ENCODE measurements around the gene NEK6.

NEK6 gene

DNA sequence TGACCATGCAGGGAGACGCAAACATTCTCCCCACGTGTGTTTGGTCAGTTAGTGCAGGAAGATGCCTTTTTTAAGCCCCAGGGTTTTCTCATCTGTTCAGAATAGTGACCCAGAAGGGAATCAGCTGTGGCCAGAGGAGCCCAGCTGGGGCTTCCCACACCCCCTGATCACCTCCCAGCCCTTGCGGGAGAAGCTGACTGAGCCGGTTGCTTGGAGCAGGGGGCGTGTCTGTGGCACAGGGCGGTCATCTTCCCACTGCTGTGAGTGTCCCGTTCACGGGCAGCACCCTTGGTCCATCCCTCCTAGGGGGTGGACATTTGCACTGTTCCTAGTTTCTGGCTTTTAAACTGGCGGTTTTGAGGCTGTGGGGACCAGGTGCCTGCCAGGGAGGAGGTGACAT lies 69.7 kb downstream of the NEK6 start:
- no peak for DNase-seq

DNA sequence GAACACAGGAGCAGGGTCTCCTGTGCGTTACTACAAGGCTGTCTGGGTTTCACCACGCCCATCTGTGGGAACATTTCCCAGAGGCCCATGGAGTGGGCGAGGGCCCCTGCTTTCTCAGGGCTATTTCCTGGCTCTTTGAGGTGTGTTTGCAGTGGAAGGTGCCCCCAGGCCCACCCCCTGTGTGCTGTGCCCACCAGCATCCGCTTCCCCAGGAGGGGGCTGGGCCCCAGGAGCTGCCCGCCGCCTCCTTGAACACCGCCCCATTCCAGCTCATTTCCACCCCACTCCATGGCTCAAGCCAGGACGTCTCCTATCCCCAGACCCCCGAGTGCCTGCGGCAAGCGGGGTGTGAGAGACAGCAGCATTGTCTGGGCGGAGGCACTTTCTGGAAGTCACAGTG lies 70.5 kb downstream of the NEK6 start:
- no peak for DNase-seq

DNA sequence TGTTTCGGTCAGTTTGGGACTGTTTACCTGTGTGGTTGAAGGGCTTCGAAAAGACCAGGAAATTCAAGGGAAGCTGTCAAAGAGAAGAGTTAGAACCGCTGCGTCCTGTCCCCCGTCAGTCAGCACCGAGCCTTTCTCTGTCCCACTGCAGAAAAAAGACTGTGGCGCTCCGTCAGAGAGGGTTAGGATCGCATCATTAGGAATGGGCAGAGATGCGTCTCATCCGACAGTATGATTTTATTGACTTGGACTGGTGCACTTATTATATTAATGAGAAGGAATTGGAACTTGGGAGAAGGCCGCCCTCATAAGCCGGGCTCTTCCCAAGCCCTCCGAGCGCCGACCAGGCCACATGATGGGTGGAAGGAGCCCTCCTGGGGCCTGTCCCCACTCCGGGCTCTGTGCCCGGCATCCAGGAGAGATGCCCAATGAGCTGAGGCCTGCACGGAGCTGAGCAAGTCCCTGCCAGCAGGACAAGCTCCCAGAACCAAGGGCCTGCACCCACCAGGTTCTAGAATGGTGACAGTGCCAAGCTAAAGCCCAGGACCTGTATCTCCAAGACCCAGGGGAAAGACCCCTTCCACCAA lies 71.5 kb downstream of the NEK6 start:
- DNase-seq = no peak

DNA sequence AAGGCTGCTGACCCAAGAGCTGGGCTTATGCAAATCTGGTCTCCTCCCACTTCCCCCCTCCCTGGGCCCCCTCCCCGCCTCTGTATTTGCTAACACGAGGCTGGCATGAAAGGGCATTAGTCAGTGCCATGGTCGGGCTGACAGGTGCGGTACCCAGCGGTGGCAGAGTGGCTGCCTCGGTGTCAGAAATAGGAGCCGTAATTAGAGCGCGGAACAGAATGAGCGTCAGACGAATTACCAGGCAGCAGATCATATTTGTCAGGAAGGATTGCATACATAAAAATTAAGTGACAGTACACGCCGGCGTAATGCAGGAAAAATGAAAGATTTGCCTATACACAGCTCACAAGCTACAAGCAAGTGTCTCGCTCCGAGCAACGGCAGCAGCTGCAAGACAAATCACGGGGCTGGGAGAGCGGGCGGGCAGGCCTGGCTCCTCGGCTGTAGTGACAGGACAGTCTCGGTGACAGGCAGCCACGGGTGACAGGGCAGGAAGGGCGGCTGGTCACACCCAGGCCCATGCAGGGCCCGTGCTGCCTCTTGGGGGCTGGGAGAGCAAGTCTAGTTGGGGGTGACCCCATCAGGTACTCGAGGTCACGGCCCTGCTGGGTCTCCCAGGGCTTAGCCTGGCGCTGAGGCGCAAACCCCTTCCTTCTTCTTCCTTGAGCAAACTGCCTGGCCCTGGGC lies 72.4 kb downstream of the NEK6 start:
- DNase-seq = no peak

DNA sequence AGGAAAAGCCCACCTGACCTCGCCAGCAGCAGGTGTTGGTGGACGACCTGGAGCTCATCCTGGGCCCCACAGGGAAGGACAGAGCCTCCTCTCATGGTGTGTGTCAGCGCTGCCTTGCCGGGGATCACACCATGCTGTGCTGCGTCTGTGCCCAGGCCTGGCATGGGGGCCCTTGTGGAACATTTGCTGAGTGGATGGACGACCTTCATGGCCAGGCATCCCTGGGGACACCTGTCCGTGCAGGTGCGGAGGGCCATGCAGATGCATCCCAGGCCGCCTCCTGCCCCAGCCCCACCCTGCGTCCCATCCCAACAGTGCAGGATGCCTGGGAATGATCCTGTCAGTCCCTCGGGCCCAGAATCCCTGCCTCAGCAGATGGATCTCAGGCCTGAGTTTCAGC lies 73.8 kb downstream of the NEK6 start:
- no peak for DNase-seq

DNA sequence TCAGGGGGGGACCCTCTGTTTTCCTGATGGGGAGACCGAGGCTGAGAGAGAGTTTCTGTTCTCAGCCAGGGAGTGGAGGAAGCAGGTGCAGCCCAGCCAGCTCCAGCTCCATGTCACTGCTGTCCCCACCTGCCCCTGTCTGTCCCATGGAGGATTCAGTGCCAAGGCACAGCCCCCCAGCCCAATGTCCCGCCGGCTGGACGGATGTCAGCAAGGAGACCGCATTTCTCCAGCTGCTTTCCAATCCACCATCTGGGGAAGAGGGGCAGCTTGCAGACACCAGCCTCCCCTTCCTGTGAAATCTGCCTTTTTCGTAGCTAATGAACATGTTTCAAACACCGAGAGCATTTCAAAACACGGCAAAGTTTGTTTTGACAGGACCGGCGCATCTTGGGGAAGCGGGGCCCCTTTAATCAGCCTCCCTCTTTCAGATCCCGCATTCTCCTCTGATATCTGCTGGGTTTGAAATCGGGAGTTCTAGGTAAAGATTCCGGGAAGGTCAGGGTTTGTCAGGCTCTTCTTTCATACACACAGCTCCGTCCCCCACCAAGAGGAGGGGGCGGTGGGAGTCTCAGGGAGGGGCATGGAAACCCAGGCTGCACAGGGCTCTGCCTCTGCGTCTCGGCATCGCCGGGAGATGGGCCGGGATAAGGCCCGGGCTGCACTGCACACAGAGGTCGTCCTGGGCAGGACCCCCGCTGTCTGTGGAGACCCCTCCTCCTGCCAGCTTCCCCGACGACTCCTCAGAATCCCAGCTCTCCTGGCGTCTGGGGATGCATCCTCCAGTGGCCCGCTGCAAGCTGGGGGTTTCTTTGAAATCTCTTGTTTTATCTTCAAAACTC lies 74.8 kb downstream of the NEK6 start:
- no peak for DNase-seq

DNA sequence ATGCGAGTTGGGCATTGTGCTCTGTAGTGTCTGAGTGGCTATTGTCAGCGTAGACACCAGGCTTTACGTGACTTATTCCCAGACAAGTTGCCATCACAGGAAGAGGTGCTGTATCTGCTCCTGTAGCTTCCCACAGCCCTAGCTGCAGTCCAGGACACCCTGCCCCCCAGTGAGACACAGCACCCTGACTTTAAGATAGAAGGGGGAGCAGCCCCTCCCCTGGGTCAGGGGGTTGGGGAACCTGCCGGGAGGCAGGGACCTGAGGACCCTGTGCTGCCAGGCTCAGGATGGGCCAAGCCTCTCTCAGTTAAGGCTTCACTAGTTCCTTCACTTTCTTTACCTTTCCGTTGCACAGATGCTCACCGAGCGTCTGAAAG lies 75.4 kb downstream of the NEK6 start:
- no peak for DNase-seq

DNA sequence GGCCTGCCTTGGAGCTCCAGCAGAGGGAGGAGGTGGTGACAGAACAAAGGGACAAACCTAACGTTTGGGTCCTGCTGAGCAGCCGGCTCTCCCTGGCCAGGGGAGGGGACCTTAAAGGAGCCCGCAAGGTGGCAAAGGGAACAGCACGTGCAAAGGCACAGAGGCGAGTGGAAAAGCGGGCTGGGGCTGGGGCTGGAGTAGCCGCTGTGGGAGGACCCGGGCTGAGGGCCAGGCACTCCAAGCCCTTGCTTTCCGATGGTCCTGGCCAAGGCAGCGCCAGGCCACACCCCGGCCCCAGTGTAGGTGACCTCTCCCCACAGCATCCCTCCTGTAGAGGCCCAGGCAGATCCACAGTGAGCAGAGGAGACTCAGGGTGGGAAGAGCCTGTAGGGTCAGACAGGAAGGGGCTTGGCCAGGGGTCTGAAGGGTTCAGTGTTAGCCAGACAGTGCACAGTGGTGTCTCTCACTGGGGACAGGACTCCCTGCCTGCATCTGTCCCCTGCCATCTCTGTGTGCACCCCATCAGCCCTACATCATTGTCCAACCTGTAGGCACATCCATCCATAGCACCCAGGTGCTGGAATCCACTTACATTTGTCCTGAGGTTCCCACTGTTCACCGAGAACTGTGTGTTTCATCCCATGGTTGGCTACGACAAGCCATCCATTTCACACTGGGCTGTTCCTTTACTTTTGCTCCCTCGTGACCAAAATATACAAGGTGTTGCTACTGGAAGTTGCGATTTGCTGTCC lies 77.0 kb downstream of the NEK6 start:
- DNase-seq = no peak

DNA sequence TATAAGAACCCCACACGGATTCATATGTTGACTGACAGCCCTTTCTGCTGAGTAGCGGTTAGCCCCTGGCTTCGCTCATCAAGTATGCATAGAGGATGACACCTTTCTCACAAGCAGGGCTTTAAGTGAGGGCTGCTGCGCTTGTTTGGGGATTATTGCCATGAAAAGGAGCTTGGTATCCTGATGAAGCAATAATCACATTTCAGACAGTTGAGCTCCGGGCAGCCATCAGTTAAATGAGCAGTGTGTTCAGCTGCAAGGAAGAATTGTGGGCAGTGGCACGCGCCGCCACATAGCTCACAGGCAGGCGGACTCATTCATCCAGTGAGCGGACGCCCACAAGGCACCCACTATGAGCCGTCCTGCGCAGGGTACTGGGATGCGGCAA lies 77.6 kb downstream of the NEK6 start:
- DNase-seq = no peak

DNA sequence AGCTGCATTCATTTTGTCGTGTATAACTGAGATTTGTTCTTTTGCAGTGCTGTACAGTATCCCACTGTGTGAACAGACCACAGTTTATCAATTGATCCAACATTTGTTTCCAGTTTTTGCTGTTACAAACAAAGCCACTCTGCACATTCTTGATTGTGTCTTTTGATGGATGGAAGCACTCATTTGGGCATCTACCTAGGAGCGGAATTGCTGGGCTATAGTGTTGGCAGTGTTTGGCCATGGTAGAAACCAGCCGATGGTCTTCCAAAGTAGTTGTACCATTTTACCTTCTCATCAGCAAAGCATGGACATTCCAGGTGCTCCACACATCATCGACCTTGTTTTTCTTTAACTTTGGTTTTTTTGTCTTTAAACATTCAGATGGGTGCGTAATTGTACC lies 79.8 kb downstream of the NEK6 start:
- DNase-seq = no peak

DNA sequence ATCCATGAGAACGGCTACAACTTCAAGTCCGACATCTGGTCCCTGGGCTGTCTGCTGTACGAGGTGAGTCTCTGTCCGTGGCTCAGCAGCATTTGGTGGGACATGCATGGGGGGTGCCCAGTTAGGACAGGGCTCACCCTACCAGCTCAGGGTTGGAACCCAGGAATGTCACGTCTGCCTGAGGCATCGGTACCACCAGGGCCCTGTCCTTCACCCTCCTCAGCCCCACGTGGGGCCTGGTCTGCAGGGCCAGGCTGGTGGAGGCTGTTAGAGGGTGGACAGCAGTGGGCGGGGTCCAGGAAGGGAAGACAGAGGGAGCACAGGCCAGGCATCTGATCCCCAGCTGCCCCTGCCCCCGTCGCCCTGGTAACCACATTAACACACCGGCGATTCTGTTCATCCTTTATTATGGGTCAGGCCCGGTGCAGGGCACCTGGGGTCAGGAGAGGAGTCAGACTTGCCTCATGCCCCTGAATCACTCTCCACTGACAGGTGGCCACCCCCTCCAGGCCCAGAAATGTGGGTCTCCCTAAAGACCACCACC lies 81.9 kb downstream of the NEK6 start:
- DNase-seq = no peak

DNA sequence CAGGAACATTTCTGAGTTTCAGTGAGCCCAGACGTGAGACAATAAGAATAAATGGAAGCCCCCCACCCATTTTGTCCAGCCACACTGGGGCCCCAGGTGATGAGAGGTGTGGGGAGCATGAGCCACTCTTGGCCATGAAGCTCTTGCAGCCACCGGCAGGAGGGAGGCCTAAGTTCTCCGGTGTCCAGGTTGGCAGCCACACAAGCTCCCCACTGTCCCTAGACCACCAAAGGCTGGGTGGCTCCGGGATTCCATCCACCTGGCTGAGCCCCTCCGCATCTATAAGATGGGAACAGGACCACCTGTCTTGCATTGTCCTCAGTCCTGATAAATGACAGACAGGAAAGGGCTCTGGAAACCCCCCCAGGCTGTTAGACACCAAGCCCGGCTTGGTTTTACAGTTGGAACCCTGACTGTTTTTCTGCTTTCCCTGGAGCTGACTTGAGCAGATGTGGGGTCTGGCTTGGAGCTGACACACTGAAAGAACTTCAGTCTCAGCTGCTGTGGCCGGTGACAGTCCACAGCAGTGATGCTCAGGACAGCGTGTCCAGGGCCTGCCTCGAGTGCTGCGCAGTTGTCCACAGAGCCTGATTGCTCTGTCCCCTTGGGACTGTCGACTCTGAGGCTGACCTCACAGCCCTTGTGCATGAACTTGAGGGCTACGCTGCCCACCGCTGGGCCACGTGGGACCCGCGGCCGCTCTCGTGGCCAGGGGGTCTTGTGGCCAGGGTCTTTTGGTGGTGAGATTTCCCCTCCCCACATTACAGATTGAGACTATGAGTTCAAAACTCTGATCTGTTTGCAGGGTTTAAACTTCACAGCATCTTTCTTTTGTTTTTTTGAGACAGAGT lies 82.7 kb downstream of the NEK6 start:
- no peak for DNase-seq

DNA sequence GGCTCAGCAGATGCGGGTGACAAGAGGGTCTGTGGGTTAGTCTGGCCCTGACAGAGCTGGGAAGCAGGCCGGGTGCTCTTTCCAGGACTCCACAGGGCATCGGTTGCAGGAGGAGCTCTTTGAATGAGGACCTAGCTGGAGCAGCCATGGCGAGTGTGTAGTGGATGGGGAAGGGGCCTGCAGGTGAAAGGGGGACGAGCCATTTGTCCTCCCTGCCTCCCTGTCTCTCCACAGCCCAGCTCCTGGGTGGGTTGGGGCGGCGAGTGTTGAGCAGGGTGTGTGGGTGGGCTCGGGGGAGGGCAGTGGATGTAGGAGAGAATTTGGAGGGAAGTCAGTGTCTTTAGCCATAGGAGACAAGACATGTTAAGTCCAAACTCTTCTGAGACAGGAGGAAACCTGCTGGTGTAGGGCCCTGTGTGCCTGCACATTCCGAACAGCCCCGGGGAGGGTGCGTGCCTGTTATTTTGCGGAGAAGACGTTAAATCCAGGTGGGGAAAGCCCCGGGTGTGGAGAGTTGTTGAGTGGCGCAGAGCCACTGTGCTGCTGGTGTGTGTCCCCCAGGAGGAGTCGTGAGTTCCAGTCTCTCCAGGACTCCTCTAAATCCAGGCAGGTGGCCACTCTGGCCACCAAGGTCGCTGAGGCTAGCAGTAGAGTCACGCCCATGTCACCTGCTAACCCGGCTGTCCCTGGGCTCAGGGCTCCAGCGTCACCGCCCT lies 83.9 kb downstream of the NEK6 start:
- DNase-seq = no peak

DNA sequence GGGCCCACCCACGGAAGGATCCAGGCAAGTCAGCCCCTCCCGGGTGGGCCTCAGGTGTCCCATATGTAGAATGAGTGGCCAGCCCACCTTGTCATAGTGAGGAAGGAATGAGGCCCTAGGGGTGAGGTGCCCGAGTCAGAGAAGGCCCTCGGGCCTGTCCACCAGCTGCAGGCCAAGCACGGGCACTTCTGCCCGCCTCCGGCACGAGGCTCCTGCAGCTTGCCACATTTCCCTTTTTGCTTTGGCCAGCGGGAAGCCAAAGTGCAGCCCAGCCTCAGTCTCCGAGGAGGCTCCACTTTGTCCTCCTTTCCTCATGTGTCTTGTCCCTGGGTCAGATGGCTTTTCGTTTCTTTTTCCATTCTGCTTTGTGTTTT lies 84.6 kb downstream of the NEK6 start:
- DNase-seq = no peak

DNA sequence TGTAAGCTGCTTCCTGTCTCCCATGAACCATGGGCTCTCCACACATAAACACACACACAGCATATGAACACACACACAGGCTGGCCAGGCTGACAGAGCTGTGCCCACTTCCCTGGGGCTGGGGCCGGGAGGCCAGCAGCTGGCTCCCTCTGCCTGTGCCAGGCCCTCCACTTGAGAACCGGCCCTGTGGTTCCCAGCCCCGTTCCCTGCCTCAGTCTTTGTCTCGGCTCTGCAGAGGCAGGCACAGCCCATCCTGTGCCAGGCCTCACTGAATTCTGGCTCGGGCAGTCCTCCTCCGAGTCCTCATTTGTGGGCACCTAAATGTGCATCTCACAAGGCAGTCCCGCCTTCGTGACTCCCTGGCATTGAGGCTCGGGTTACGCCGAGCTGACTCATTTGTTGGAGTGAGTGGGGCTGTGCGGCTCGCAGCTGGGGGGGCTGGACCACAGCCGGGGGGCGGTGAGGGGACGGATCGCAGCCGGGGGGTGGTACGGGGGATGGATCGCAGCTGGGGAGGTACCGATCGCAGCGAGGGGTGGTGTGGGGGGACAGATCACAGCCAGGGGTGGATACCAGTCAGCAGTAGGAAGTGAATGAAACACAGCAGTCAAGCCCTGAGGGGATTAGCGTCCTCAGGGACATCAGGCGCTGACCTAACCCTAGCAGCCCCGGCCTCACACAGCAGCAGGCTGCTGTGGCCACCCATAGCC lies 85.2 kb downstream of the NEK6 start:
- no peak for DNase-seq

DNA sequence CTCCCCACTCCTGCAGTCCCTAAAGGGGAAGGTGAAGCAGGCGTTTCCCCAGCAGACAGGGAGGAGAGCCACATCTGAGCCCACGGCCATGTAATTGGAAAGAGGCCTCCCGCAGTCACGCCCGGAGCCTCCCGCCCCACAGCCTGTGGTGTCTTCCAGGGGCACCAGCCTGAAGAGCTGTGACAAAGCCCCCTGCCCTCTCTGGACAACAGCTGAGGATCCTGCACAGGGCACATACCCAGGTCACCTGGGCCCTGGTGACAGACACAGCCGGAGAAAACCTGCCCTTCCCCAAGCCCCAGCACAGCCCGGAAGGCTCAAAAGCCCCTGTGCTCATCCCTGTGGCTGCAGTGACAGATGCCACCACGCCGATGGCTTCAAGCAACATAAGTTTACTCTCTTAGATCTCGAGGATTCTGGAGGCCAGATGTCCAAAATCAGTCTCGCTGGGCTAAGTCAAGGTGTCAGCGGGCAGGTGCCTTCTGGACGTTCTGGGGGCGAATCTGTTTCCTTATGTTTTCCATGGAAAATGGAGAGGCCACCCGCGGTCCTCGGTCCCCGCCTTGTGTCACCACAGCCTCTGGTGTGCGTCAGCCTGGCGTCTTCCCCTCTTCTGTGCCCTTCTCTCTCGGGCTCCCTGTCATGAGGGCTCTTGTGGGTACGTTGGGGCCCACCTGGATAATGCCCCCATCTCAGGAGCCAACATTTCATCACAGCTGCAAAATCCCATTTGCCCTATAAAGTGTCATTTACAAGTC lies 86.0 kb downstream of the NEK6 start:
- no peak for DNase-seq

DNA sequence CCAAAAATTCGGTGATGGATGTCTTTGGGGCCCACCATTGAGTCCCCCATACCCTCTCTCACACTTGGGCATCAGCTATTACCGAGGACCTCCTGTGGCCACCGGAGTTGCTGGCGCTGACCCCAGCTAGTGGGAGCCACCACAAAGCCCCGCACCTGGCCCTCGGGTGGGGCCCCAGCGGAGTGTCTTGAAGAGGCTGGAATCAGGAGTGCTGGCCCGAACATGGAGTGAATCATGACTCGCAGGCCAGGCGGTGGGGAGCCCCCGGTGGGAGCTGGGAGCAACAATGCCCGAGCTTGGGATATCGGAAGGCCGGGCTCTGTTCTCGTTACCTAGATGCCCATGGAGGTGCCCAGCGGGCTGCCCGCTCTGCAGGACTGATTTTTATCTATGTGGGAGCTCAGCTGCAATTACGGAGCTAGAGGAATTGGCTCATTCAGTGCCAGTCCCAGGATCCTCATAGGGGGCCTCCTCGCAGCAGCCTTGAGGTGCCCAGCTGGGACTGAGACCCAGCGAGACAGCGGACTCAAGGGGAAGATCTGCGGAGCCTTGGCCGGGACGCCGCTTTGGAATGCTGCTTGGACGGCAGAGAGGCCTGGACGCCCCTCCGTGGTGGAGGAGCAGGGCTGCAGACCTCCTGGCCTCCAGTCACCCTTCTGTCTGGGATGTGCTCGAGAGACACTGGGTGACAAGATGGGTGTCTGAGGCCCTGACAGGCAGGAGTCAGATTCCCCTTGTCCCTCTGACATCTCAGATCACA lies 86.7 kb downstream of the NEK6 start:
- DNase-seq = no peak

DNA sequence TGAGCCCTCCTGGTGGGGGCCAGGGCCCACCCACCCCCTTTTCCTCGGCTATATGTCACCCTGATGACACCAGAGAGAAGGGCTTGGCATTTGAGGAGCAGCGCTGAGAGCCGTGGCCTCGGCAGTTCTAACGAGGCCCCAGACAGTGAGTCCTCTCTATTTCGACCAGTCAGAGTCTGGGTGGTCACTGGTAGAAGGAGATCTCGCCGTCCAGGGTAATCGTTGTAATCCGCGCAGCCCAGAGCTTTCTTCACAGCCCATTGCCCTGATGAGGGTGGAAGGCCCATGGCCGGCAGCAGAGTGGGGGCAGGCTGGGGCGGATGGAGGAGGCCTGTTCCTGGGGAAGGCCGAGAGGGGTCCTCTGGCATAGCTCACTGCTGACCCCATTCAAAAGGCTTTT lies 87.3 kb downstream of the NEK6 start:
- DNase-seq = no peak

DNA sequence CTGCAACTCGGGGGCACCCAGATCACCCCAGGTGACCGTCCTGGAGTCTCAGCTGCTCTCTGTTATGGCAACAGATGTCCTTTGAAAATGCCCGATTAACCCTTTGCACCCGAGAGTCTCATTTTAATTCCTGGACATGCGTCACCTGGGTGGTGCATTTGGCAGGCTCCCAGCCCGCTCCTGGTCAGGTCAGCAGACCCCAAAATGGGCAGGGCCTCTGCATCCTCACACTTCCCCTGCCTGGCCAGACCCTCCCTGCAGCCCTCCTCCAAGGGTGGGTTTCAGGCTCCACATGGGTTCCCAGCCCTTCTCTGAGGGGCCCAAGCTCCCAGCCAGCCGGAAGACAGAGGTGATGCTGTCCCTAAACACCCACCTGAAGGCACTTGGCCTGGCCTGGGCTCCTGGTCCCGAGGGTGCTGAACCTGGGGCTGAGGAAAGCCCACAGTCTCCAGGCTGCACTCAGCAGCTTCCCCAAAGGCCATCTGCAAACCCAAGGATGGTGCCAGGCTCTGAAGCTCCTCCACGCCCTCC lies 88.1 kb downstream of the NEK6 start:
- DNase-seq = no peak

Measured in activated CD4-positive, alpha-beta T cell treated with anti-CD3 and anti-CD28 coated beads, Interleukin-2, amount 50 U/mL, for 16 hours (primary cell).